HG03095 (cell line): ENCODE measurements around the gene APIP.

ENCODE experiments used
- ATAC-seq: cut with Tn5 transposase; IDR thresholded peaks from one replicate; pipeline ENCODE4 v1.9.1; 2021; ENCODE audit warnings: moderate library complexity; ENCODE audit not compliant: unreplicated experiment

Gene APIP

GRCh38 chr11:34844463-34845112, 71.6 kb downstream of the APIP start:
- ATAC-seq, result no peak

GRCh38 chr11:34843271-34843670, 72.9 kb downstream of the APIP start:
- ATAC-seq, result no peak

- ATAC-seq, result peak; percentile 83
Observed at GRCh38 chr11:34840736-34841386, 75.3 kb downstream of the APIP start.

GRCh38 chr11:34839969-34840368, 76.2 kb downstream of the APIP start:
- ATAC-seq, result no peak

- ATAC-seq, result no peak
Observed at GRCh38 chr11:34836958-34837856, 79.0 kb downstream of the APIP start.

GRCh38 chr11:34833602-34834001, 82.6 kb downstream of the APIP start:
- no peak for ATAC-seq
